ENCODE measurements around the gene ATAD3C. TPM values are rescaled to one million over a fixed set of nuclear protein-coding genes. Genes with fewer than 3 reads are reported as not detected.
"Not testable (repeated sequence)": the region's sequence is repeated elsewhere in the genome, so short reads cannot be mapped to it uniquely, and the experiment has no call there.

The ATAD3C gene
- total RNA-seq, 1 donor from 2014 or later: 1.8 TPM

DNA sequence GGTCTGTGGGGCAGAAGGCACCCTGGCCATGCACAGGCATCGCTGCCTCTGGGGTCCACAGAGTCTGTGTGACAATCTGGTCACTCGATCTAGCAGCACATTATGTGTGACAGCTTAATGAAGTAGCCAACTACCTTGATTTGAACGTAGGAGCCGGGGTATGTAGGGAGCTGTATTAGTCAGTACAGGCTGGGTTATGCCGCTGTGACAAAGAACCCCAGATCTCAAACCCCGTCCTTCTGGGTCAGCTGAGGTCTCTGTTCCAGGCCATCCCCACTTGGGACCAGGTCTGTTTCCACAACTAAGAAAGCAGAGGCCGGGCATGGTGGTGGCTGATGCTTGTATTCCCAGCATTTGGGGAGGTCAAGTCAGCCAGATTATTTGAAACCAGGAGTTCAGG is 13.8 kb downstream of the ATAD3C start:
- no peaks in the 10 kb centered on the region for H3K9me3 ChIP-seq (ENCODE audit: insufficient read depth, low read depth, low read length)
- H3K4me3 ChIP-seq (ENCODE audit: insufficient read depth, low read depth, low read length): no peak overlapping the region
- Mint-ChIP-seq H3K4me3 (ENCODE audit: unreplicated experiment) (no peak overlapping the region), H3K27me3 (ENCODE audit: low read depth, unreplicated experiment) (peaks cover 2% of the 10 kb centered on the region), H3K9me3 (ENCODE audit: unreplicated experiment) (no peaks in the 10 kb centered on the region), H3K36me3 (ENCODE audit: low read depth, unreplicated experiment) (no peaks in the 10 kb centered on the region), H3K27ac (ENCODE audit: unreplicated experiment) (no peak overlapping the region), H3K4me1 (ENCODE audit: low read depth, unreplicated experiment) (no peaks in the 10 kb centered on the region)
- H3K79me2 ChIP-seq (ENCODE audit: insufficient read depth, low read length): no peaks in the 10 kb centered on the region
- H3K36me3 ChIP-seq (ENCODE audit: insufficient read depth, low read length): no peaks in the 10 kb centered on the region
- no peak overlapping the region for H2AFZ ChIP-seq (ENCODE audit: low read depth, low read length)
- no peak for DNase-seq (ENCODE audit: low read depth)
- H4K20me1 ChIP-seq (ENCODE audit: insufficient read depth, low read length): no peaks in the 10 kb centered on the region
- no peak overlapping the region for H3K9ac ChIP-seq (ENCODE audit: low read length)
- no peak for FAIRE-seq
- H3K4me2 ChIP-seq (ENCODE audit: low read length): no peak overlapping the region
- no peaks in the 10 kb centered on the region for H3K4me1 ChIP-seq (ENCODE audit: insufficient read depth, low read length)
- TF ChIP-seq, protein P1, sequence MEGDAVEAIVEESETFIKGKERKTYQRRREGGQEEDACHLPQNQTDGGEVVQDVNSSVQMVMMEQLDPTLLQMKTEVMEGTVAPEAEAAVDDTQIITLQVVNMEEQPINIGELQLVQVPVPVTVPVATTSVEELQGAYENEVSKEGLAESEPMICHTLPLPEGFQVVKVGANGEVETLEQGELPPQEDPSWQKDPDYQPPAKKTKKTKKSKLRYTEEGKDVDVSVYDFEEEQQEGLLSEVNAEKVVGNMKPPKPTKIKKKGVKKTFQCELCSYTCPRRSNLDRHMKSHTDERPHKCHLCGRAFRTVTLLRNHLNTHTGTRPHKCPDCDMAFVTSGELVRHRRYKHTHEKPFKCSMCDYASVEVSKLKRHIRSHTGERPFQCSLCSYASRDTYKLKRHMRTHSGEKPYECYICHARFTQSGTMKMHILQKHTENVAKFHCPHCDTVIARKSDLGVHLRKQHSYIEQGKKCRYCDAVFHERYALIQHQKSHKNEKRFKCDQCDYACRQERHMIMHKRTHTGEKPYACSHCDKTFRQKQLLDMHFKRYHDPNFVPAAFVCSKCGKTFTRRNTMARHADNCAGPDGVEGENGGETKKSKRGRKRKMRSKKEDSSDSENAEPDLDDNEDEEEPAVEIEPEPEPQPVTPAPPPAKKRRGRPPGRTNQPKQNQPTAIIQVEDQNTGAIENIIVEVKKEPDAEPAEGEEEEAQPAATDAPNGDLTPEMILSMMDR (IDR thresholded peaks at IDR 0.05; ENCODE audit: insufficient read depth, low read depth, low read length): no peak
- TF ChIP-seq EZH2 (IDR thresholded peaks at IDR 0.05; ENCODE audit: insufficient read depth, low read length): no peak
- H3K27me3 ChIP-seq (ENCODE audit: insufficient read depth, low read length): no peaks in the 10 kb centered on the region
- H3K27ac ChIP-seq (ENCODE audit: low read depth, low read length): no peak overlapping the region

DNA sequence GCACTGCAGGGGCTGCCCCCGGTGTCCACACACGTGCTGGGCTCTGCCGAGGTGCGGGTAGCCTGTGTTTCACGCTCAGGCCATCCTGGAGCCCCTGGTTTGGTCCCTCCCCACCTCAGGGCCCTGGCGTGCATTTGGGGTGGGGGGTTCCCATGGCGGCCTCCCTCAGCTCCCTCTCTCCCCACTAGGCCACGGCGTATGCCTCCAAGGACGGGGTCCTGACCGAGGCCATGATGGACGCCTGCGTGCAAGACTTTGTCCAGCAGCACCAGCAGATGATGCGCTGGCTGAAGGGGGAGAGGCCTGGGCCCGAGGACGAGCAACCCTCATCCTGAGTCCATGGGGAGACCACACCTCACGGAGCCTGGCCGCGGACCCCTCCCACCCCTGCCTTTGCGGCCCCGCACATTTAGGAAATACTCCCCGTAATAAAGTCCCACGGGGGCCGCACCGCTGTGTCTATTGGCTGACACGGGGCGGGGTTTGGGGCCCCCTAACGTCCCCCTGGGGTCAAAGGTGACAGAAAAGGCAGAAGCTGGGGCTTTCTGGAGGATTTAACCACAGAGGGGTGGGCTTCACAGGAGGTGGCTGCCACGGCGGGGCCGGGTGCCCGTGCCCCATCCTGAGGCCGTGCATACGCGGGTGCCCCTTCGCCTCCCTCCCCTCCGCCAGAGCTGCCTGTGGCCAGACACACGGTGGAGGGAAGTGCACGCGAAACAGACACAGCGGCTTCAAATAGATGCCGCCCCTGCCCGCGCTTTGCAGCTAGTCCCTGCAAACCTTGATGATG is 18.9 kb downstream of the ATAD3C start:
- Histone ChIP-seq H3K4me1 (ENCODE audit: insufficient read depth, low read length) (peaks cover 11% of the 10 kb centered on the region), H3K79me2 (ENCODE audit: insufficient read depth, low read length) (peaks cover 18% of the 10 kb centered on the region)
- H3K9me3 ChIP-seq (ENCODE audit: insufficient read depth, low read depth, low read length); H3K27me3 ChIP-seq (ENCODE audit: insufficient read depth, low read length); H3K4me3 ChIP-seq (ENCODE audit: insufficient read depth, low read depth, low read length); H3K27ac Mint-ChIP-seq (ENCODE audit: unreplicated experiment); H3K27ac ChIP-seq (ENCODE audit: low read depth, low read length); FAIRE-seq; H3K36me3 ChIP-seq (ENCODE audit: insufficient read depth, low read length); DNase-seq (ENCODE audit: low read depth); H3K4me1 Mint-ChIP-seq (ENCODE audit: low read depth, unreplicated experiment); H3K27me3 Mint-ChIP-seq (ENCODE audit: low read depth, unreplicated experiment); H3K9ac ChIP-seq (ENCODE audit: low read length); H3K9me3 Mint-ChIP-seq (ENCODE audit: unreplicated experiment); H3K4me2 ChIP-seq (ENCODE audit: low read length); H4K20me1 ChIP-seq (ENCODE audit: insufficient read depth, low read length); H2AFZ ChIP-seq (ENCODE audit: low read depth, low read length); H3K36me3 Mint-ChIP-seq (ENCODE audit: low read depth, unreplicated experiment); H3K4me3 Mint-ChIP-seq (ENCODE audit: unreplicated experiment): not testable (repeated sequence)

DNA sequence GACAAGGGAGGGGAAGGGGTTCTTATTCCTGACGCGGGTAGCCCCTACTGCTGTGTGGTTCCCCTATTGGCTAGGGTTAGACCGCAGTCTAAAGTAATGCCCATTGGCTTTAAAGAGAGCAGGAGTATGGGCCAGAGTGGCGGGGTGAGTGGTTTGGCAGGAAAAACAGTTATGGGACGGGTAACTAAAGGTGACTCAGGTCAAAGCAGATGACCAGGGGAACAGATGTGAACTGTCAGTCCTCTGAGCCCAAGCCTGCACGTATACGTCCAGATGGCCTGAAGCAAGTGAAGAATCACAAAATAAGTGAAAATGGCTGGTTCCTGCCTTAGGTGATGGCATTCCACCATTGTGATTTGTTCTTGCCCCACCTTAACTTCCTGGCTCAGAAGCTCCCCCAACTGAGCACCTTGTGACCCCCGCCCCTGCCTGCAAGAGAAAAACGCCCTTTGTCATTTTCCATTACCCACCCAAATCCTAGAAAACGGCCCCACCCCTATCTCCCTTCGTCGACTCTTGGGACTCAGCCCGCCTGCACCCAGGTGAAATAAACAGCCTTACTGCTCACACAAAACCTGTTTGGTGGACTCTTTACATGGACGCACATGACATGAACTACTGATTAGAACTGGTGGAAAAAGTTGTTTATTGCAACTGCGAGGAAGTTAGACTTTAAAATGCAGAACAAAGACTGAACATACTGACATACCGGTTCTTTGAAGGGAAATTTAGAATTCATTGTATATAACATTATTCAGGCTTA is 21.3 kb downstream of the ATAD3C start:
- Histone ChIP-seq H3K79me2 (ENCODE audit: insufficient read depth, low read length) (peaks cover 34% of the 10 kb centered on the region), H3K27me3 (ENCODE audit: insufficient read depth, low read length) (no peaks in the 10 kb centered on the region), H3K4me3 (ENCODE audit: insufficient read depth, low read depth, low read length) (peak overlapping the region; percentile 90), H3K4me2 (ENCODE audit: low read length) (peak overlapping the region; percentile 100), H2AFZ (ENCODE audit: low read depth, low read length) (peak overlapping the region; percentile 70), H3K27ac (ENCODE audit: low read depth, low read length) (peak overlapping the region; percentile 40), H3K4me1 (ENCODE audit: insufficient read depth, low read length) (peaks cover 11% of the 10 kb centered on the region), H3K36me3 (ENCODE audit: insufficient read depth, low read length) (no peaks in the 10 kb centered on the region), H3K9me3 (ENCODE audit: insufficient read depth, low read depth, low read length) (no peaks in the 10 kb centered on the region), H3K9ac (ENCODE audit: low read length) (peak overlapping the region; percentile 85), H4K20me1 (ENCODE audit: insufficient read depth, low read length) (peaks cover 19% of the 10 kb centered on the region)
- Mint-ChIP-seq H3K27me3 (ENCODE audit: low read depth, unreplicated experiment) (peaks cover 2% of the 10 kb centered on the region), H3K27ac (ENCODE audit: unreplicated experiment) (peak overlapping the region; percentile 84), H3K36me3 (ENCODE audit: low read depth, unreplicated experiment) (peaks cover 3% of the 10 kb centered on the region), H3K9me3 (ENCODE audit: unreplicated experiment) (no peaks in the 10 kb centered on the region), H3K4me1 (ENCODE audit: low read depth, unreplicated experiment) (peaks cover 5% of the 10 kb centered on the region), H3K4me3 (ENCODE audit: unreplicated experiment) (peak overlapping the region; percentile 91)
- no peak for TF ChIP-seq EZH2 (IDR thresholded peaks at IDR 0.05; ENCODE audit: insufficient read depth, low read length)
- TF ChIP-seq, protein P1 (IDR thresholded peaks at IDR 0.05; ENCODE audit: insufficient read depth, low read depth, low read length): no peak
- FAIRE-seq (no peak), DNase-seq (ENCODE audit: low read depth) (peak; percentile 2)
